CD14-positive monocyte (primary cell): ENCODE measurements around the gene CA6. TPM values are rescaled to one million over a fixed set of nuclear protein-coding genes. Genes with fewer than 3 reads are reported as not detected.

Source experiments
- DNase-seq, 3 donors: peaks; one replicate each; pipeline ENCODE4 v3.0.0-alpha.2; 2011 to 2022
- H2AFZ ChIP-seq: 2 replicates; pipeline ENCODE4 v1.6.0; 2012; ENCODE audit warnings: mild to moderate bottlenecking, low read depth, low read length, inconsistent platforms; ENCODE audit not compliant: insufficient read depth, poor library complexity, severe bottlenecking
- H3K27ac ChIP-seq, 2 donors: 1 replicate in 1 of 2; 2 replicates in 1 of 2; pipeline ENCODE4 v1.5.1; 2012 to 2013; ENCODE audit warnings: low read length in 2 of 2, control low read depth in 1 of 2, inconsistent platforms in 1 of 2, low read depth in 1 of 2, mild to moderate bottlenecking in 1 of 2
- H3K27me3 ChIP-seq, 2 donors: one replicate each; pipeline versions ENCODE4 v1.6.0 to v1.6.1; 2011 to 2013; ENCODE audit warnings: low read length in 2 of 2; ENCODE audit not compliant: control insufficient read depth in 2 of 2, insufficient read depth in 2 of 2
- H3K36me3 ChIP-seq, 2 donors: replicated peaks in 1 of 2; 1 replicate in 1 of 2; 2 replicates in 1 of 2; pipeline versions ENCODE4 v1.5.1 to v1.6.1; 2012 to 2013; ENCODE audit warnings: low read length in 2 of 2, control low read depth in 1 of 2, inconsistent platforms in 1 of 2, mild to moderate bottlenecking in 1 of 2; ENCODE audit not compliant: insufficient read depth in 2 of 2, control insufficient read depth in 1 of 2
- H3K4me1 ChIP-seq, 2 donors: 1 replicate in 1 of 2; 2 replicates in 1 of 2; pipeline versions ENCODE4 v1.5.1 to v1.6.1; 2012 to 2013; ENCODE audit warnings: low read length in 2 of 2, control low read depth in 1 of 2, inconsistent platforms in 1 of 2, mild to moderate bottlenecking in 1 of 2, moderate library complexity in 1 of 2; ENCODE audit not compliant: insufficient read depth in 2 of 2, control insufficient read depth in 1 of 2
- H3K4me2 ChIP-seq: replicated peaks from 2 replicates; pipeline ENCODE3; 2012; ENCODE audit warnings: low read length, moderate library complexity, mild to moderate bottlenecking; ENCODE audit not compliant: poor library complexity, severe bottlenecking; ENCODE audit errors: extremely low read depth
- H3K4me3 ChIP-seq, 3 experiments: fragments of 200-600 bp in 1 of 3; sonication (generic) in 1 of 3; replicated peaks in 1 of 3; 1 replicate in 2 of 3; 2 replicates in 1 of 3; pipeline ENCODE4 v1.5.1; 2011 to 2013; ENCODE audit warnings: low read length in 3 of 3, mild to moderate bottlenecking in 3 of 3, control low read depth in 2 of 3, low read depth in 2 of 3, inconsistent platforms in 1 of 3, moderate library complexity in 1 of 3
- H3K79me2 ChIP-seq: 2 replicates; pipeline ENCODE4 v1.6.0; 2012; ENCODE audit warnings: mild to moderate bottlenecking, control low read depth, inconsistent platforms, low read length, moderate library complexity; ENCODE audit not compliant: insufficient read depth
- H3K9ac ChIP-seq: 2 replicates; pipeline ENCODE4 v1.6.0; 2017; ENCODE audit warnings: low read length, mild to moderate bottlenecking; ENCODE audit not compliant: insufficient read depth, poor library complexity, severe bottlenecking
- H3K9me3 ChIP-seq, 2 donors: replicated peaks in 1 of 2; 1 replicate in 1 of 2; 2 replicates in 1 of 2; pipeline versions ENCODE4 v1.5.1 to v1.6.1; 2012 to 2013; ENCODE audit warnings: low read length in 2 of 2, control low read depth in 1 of 2; ENCODE audit not compliant: control insufficient read depth in 1 of 2, insufficient read depth in 1 of 2
- H4K20me1 ChIP-seq: 2 replicates; pipeline ENCODE4 v1.6.0; 2012; ENCODE audit warnings: mild to moderate bottlenecking, low read length, control low read depth, moderate library complexity; ENCODE audit not compliant: insufficient read depth
- H3K27ac Mint-ChIP-seq, 7 donors: one replicate each; pipeline ENCODE4 v1.8.0; 2020; ENCODE audit warnings: mild to moderate bottlenecking in 7 of 7, mixed read lengths in 7 of 7, moderate library complexity in 6 of 7, inconsistent platforms in 2 of 7
- H3K27me3 Mint-ChIP-seq, 3 donors: one replicate each; pipeline ENCODE4 v1.8.0; 2021 to 2022; ENCODE audit warnings: low read depth in 3 of 3, mild to moderate bottlenecking in 3 of 3, mixed read lengths in 3 of 3, moderate library complexity in 3 of 3, inconsistent platforms in 1 of 3
- H3K36me3 Mint-ChIP-seq, 2 donors: one replicate each; pipeline ENCODE4 v1.8.0; 2020; ENCODE audit warnings: mixed read lengths in 2 of 2, inconsistent platforms in 1 of 2, mild to moderate bottlenecking in 1 of 2
- H3K4me1 Mint-ChIP-seq: one replicate; pipeline ENCODE4 v1.8.0; 2020; ENCODE audit warnings: mild to moderate bottlenecking, mixed read lengths
- H3K4me3 Mint-ChIP-seq, 2 donors: one replicate each; pipeline ENCODE4 v1.8.0; 2020; ENCODE audit warnings: mild to moderate bottlenecking in 2 of 2, mixed read lengths in 2 of 2, moderate library complexity in 1 of 2
- H3K9me3 Mint-ChIP-seq, 7 donors: one replicate each; pipeline ENCODE4 v1.8.0; 2020 to 2022; ENCODE audit warnings: mixed read lengths in 7 of 7, mild to moderate bottlenecking in 6 of 7, moderate library complexity in 6 of 7, inconsistent platforms in 2 of 7
- whole genome bisulfite sequencing: methylation state at CpG from one replicate; pipeline ENCODE4 v1.1.5; 2013; ENCODE audit warnings: missing lambda C conversion rate; ENCODE audit not compliant: insufficient coverage; 5-methylcytosine and 5-hydroxymethylcytosine counted together
- intact Hi-C, 2 donors: fragments of 100-400 bp; cut with micrococcal nuclease; formaldehyde crosslinking; loops; one replicate each; pipeline versions ENCODE4 v1.15.0 to v1.15.1; 2023
- polyA plus RNA-seq, 3 donors: library from polyadenylated mRNA; depleted of rRNA in 1 of 3; unstranded in 2 of 3; stranded (reverse) in 1 of 3; fragments of 300-500 nt in 2 of 3; fragments of >200 nt in 1 of 3; fragmentation: Illumina TruSeq in 2 of 3; gene quantifications; 1 replicate in 2 of 3; 2 replicates in 1 of 3; pipeline ENCODE4 v1.2.3, GENCODE V29; 2012 to 2021
- TF ChIP-seq, protein P1 (sequence below): fragments of 200-600 bp; IDR thresholded peaks from one replicate; pipeline ENCODE4 v1.8.0; 2022; ENCODE audit warnings: antibody characterized with exemption, mild to moderate bottlenecking

Gene CA6
- polyA plus RNA-seq, 3 donors = not detected

DNA sequence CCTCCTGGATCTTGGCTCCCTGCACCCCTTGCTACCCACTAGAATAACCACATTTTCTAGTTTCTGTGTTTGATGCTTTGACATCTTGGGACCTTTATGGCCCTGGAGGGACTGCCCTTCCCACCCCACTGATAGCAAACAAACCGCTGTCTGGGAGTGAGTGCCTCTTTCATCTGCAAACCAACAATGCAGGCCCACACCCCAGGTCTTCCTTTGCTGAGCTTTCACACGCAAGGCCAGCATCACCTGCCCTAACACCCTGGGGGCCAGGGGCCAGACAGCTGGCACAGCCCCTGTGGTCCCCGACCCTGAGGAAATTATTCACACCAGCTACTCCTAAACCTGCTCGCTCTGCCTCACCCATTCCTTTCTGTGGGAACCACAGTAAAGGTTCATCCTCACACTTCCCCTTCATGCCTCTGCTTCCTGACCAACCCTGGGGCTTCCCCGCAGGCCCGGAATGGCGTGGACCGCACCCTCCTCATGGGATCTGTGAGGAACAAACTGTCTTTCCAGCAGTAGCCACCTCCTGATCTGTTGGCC is 65.2 kb downstream of the CA6 start:
- Histone ChIP-seq H3K4me3 (peak overlapping the region in 1 of 3 experiments; percentile 50), H3K27ac (peak overlapping the region; percentile 34 to 52), H3K9ac (no peak overlapping the region), H3K79me2 (no peaks in the 10 kb centered on the region), H3K36me3 (no peaks in the 10 kb centered on the region), H3K27me3 (no peaks in the 10 kb centered on the region), H3K4me2 (peak overlapping the region; percentile 56), H3K4me1 (peaks cover 39 to 47% of the 10 kb centered on the region in 2 donors), H3K9me3 (no peaks in the 10 kb centered on the region), H4K20me1 (no peaks in the 10 kb centered on the region), H2AFZ (no peak overlapping the region)
- Mint-ChIP-seq H3K27ac (peak overlapping the region; percentile 80 to 92 (median 85)), H3K36me3 (no peaks in the 10 kb centered on the region), H3K9me3 (no peaks in the 10 kb centered on the region), H3K27me3 (peaks cover 1 to 7% (median 6%) of the 10 kb centered on the region in 3 donors), H3K4me3 (peak overlapping the region; percentile 39 to 74), H3K4me1 (peaks cover 46% of the 10 kb centered on the region)
- DNase-seq = peak; percentile 50 to 85 (median 67)
- intact Hi-C loops = loop anchor here in 1 of 2 donors (2.0 kb wide), 1 partner anchor 90 kb away; no protein-coding TSS in a partner anchor
- 15% methylated on average over 7 of the region's 8 CpGs for WGBS
- TF ChIP-seq, protein P1, sequence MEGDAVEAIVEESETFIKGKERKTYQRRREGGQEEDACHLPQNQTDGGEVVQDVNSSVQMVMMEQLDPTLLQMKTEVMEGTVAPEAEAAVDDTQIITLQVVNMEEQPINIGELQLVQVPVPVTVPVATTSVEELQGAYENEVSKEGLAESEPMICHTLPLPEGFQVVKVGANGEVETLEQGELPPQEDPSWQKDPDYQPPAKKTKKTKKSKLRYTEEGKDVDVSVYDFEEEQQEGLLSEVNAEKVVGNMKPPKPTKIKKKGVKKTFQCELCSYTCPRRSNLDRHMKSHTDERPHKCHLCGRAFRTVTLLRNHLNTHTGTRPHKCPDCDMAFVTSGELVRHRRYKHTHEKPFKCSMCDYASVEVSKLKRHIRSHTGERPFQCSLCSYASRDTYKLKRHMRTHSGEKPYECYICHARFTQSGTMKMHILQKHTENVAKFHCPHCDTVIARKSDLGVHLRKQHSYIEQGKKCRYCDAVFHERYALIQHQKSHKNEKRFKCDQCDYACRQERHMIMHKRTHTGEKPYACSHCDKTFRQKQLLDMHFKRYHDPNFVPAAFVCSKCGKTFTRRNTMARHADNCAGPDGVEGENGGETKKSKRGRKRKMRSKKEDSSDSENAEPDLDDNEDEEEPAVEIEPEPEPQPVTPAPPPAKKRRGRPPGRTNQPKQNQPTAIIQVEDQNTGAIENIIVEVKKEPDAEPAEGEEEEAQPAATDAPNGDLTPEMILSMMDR = no peak

DNA sequence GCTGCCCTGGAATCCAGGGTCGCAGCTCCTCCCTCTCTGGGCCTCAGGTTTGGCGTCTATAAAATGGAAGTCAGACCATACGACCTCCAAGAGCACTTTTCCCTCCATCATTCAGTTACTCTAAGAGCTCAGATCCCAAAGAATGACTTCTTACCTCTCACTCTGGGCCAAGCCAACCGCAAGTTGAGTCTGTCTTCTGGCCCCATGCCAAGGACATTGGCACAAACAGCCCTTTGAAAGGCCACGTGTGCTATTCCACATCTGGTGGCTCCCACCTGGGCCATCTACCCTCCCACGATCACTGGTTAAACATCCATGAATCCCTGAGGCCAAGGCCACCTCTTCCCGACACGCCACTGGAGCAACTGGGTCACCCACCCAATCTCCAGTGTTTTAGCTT is 68.2 kb downstream of the CA6 start:
- TF ChIP-seq, protein P1 = no peak
- H3K9me3 ChIP-seq = no peaks in the 10 kb centered on the region
- H3K4me3 Mint-ChIP-seq = no peak overlapping the region
- no peak overlapping the region for H3K27ac ChIP-seq
- peaks cover 3 to 11% (median 9%) of the 10 kb centered on the region in 3 donors for H3K27me3 Mint-ChIP-seq
- no peak overlapping the region for H3K4me3 ChIP-seq
- H3K79me2 ChIP-seq = no peaks in the 10 kb centered on the region
- WGBS = 96% methylated on average over 8 of the region's 8 CpGs
- H3K27me3 ChIP-seq = no peaks in the 10 kb centered on the region
- no peak overlapping the region for H3K4me2 ChIP-seq
- H3K36me3 Mint-ChIP-seq = no peaks in the 10 kb centered on the region
- no peaks in the 10 kb centered on the region for H3K36me3 ChIP-seq
- intact Hi-C loops = no loop called here
- peaks cover 32% of the 10 kb centered on the region for H3K4me1 Mint-ChIP-seq
- no peak for DNase-seq
- no peak overlapping the region for H3K27ac Mint-ChIP-seq
- H2AFZ ChIP-seq = no peak overlapping the region
- peaks cover 0 to 2% (median 0%) of the 10 kb centered on the region in 7 donors for H3K9me3 Mint-ChIP-seq
- peaks cover 24 to 28% of the 10 kb centered on the region in 2 donors for H3K4me1 ChIP-seq
- no peak overlapping the region for H3K9ac ChIP-seq
- H4K20me1 ChIP-seq = no peaks in the 10 kb centered on the region
